ENCODE data around the gene KRTAP9-1.
"Not testable (repeated sequence)": the region's sequence is repeated elsewhere in the genome, so short reads cannot be mapped to it uniquely, and the experiment has no call there.

KRTAP9-1 gene, protein sequence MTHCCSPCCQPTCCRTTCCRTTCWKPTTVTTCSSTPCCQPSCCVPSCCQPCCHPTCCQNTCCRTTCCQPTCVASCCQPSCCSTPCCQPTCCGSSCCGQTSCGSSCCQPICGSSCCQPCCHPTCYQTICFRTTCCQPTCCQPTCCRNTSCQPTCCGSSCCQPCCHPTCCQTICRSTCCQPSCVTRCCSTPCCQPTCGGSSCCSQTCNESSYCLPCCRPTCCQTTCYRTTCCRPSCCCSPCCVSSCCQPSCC

DNA sequence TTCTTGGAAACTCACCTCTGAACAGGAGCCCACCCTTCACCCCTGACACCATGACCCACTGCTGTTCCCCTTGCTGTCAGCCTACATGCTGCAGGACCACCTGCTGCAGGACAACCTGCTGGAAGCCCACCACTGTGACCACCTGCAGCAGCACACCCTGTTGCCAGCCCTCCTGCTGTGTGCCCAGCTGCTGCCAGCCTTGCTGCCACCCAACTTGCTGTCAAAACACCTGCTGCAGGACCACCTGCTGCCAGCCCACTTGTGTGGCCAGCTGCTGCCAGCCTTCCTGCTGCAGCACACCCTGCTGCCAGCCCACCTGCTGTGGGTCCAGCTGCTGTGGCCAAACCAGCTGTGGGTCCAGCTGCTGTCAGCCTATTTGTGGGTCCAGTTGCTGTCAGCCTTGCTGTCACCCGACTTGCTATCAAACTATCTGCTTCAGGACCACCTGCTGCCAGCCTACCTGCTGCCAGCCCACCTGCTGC, at the start of gene KRTAP9-1:
TSS of gene KRTAP9-1 (plus strand) at position 51 of the 482 bp plus-strand sequence. CDS start at position 51, 0 bp downstream.
- DNase-seq = not testable (repeated sequence)

DNA sequence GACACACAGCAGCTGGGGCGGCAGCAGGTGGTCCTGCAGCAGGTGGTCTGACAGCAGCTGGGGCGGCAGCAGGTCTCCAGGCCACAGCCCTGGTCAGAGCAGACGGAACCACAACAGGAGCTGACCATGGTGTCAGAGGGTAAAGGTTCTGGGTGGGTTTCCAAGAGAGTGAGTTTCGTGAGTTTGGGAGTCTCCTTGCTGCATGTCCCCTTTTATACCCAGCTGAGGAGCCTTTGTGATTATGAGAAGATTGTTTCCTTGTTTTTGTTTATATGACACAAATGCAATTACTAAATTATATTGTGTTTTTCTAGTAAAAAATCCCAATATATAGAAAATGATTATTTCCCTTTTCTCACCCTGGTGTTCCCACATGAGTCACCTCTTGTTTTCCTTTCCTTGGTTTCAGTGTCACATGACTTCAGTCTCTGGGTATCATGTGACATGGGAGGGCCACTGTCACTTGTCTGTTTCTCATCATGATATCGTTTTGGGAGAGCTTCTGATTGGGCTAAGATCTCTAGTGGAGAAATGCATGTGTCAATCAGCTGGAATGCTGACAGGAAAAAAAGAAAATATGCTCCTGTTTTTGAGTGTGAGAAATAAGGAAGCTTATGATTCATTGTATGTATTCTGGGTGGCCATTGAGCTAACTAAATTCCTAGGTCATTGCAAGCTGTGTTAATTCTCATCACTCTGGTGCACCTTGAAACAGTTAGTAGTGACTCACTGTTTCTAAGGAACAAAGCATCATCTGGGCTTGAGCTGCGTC, 49.1 kb upstream of the KRTAP9-1 start, which contains the start of gene KRTAP4-6:
TSS of gene KRTAP4-6 (minus strand) at position 185 of the 772 bp plus-strand sequence. CDS start at position 128, 57 bp downstream.
- DNase-seq = no peak

DNA sequence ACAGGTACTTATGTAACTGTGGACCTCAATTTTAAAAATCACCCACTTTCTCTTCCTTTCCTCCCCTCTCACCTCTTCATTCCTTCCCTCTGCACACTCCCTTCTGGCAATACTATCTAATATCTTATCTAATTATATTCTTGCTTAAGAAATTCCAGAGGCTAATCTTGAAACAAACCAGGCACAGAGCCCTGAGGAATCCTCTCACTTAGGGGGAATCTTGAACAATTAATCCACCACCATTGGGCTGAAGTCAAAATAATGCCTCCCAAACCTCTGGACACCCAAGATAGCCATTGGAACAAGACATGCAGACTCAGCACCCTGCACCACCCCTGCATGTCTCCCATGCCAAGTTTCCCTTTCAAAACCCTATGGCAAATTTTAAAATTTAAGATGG, 48.3 kb upstream of the KRTAP9-1 start:
- no peak for DNase-seq

DNA sequence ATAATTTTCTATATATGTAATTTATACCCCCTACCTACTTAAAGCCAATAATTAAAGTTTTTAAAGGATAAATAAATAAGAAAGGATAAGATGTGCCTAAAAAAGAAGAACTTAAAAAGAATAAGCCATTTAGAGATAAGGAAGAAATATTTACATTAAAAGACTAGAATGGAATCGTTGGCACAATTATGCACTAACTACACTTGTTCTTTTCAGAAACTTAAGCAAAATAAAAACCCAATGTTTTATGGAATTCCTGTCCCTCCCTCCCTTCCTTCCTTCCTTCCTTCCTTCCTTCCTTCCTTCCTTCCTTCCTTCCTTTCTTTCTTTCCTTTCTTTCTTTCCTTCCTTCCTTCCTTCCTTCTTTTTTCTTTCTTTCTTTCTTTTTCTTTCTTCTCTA, 44.8 kb upstream of the KRTAP9-1 start:
- no peak for DNase-seq

DNA sequence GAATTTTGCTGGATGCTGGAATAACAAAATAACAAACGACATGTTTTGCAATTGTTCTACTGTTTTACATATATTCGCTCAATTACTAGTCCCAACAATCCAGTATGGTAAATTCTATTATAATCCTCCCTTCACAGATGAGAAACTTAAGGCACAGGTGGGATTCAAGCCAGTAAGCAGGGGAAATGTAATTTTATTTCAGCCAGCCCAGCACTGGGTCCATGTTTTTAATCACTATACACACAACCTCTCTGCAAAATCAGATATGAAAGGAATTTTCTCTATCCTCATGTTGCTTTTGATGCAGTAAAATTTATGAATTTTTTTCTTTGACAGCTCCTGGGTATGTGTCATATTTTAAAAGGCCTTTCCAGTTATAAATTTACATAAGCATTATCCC, 44.4 kb upstream of the KRTAP9-1 start:
- DNase-seq = no peak

DNA sequence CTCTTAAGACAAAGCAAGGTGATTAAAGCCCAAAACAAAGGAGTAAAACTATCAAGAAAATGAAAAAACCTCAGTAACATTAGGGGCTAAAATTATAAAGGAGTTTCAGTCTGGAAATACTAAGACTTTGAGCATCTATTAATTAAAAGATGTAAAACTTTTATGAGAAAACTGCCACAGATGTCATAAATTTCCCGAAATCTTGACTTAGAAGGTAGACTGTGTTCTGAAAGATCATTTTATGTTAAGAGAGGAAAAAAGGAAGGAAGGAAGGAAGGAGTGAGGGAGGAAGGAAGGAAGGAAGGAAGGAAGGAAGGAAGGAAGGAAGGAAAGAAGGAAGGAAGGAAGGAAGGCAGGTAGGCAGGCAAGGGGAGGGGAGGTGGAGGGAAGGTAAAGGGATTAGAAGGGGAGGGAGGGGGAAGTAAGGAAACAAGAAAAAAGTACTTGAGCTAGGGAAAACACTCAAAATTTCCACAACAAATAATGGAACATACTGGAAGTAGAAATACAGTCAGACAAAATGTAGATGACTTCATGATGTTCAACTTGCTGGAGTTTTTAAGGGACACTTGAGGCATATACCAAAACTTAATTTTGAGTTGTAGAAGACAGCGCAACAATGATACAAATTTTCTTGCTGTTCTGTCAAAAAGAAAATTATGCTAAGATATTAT, 42.0 kb upstream of the KRTAP9-1 start:
- DNase-seq = no peak

DNA sequence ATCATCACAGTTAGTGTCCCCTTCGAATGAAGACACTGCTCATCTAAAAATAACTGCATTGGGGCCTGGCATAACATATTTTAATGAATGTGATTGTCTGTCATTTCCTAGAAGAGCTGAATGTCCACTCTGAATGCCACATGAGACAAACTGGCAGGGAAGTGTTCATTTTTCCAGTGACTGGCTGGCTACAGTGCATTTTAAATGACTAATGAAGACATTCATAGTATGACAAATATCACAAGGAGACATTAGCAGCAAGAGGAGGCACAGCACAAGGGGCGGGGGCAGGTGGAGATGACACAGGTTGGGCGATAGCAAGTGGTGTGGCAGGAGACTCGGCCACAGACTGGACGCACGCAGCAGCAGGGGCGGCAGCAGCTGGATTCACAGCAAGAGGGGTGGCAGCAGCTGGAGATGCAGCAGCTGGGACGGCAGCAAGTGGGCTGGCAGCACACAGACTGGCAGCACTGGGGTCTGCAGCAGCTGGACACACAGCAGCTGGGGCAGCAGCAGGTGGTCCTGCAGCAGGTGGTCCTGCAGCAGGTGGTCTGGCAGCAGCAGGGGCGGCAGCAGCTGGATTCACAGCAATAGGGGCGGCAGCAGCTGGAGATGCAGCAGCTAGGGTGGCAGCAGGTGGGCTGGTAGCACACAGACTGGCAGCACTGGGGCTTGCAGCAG, 40.6 kb upstream of the KRTAP9-1 start:
- not testable (repeated sequence) for DNase-seq

DNA sequence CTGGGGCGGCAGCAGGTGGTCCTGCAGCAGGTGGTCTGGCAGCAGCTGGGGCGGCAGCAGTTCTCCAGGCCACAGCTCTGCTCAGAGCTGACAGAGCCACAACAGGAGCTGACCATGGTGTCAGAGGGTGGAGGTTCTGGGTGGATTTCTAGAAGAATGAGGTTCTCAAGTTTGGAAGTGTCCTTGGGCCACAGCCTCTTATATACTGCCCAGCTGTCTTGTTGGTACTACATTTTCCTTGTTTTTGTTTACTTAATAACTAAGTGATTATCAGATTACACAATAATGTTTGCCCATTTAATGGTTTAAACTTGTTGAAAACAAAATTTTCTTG, 40.1 kb upstream of the KRTAP9-1 start, which contains the start of gene KRTAP4-5:
TSS of gene KRTAP4-5 (minus strand) at position 174 of the 334 bp plus-strand sequence. CDS start at position 116, 58 bp downstream.
- DNase-seq = no peak

DNA sequence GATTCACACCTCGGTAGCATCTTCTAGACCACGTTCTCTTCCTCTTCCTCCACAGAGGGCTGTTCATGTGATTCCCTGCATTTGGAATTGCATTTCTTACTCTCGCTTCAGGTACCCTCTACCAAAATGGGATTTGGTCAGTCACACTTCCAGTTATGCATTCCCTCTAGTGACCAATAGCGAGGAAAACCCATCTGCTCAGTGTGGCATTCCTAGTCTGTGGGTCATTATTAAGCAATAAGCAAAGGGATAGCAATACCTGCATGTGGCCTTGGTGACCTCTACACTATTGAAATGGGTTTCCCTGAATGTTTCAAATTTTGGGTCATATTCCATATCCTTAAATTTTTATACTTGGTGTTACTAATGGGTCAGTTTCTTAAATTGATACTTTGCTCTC, 39.7 kb upstream of the KRTAP9-1 start:
- DNase-seq = no peak

DNA sequence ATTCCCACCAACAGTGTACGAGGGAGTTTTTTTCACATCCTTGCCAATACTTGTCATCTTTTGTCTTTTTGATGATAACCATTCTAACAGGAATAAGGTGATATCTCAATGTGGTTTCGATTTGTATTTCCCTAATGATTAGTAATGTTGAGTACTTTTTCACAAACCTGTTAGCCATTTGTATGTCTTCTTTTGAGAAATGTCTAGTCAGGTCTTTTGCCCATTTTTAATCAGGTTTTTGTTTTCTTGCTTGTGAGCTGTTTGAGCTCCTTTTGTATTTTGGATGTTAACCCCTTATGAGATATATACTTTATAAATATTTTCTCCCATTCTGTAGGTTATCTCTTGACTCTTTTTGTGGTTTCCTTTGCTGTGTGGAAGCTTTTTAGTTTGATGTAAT, 38.2 kb upstream of the KRTAP9-1 start:
- DNase-seq = no peak

DNA sequence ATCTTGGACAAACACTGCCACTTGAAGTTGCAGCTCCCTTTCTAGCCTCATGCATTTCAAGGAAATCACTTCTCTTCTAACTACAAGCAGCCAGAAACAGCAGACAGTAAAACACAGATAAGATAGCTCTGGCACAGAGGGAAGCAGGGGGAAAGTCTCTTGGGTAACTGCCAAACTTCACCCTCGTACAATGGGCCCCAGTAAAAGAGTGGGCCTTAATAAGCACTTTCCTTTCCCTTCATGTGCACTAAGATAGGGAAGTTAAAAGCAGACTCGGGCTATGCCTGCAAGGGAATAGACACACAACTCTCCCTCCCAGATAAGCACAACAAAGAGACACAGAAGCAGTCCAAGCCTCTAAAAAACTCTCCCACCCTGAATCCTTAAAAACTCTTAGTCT, 35.8 kb upstream of the KRTAP9-1 start:
- DNase-seq = no peak

DNA sequence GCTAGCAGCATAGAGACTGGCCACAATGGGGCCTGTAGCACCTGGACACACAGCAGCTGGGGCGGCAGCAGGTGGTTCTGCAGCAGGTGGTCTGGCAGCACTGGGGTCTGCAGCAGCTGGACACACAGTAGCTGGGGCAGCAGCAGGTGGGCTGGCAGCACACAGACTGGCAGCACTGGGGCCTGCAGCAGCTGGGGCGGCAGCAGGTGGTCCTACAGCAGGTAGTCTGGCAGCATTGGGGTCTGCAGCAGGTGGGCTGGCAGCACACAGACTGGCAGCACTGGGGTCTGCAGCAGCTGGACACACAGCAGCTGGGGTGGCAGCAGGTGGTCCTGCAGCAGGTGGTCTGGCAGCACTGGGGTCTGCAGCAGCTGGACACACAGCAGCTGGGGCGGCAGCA, 29.5 kb upstream of the KRTAP9-1 start:
- not testable (repeated sequence) for DNase-seq

DNA sequence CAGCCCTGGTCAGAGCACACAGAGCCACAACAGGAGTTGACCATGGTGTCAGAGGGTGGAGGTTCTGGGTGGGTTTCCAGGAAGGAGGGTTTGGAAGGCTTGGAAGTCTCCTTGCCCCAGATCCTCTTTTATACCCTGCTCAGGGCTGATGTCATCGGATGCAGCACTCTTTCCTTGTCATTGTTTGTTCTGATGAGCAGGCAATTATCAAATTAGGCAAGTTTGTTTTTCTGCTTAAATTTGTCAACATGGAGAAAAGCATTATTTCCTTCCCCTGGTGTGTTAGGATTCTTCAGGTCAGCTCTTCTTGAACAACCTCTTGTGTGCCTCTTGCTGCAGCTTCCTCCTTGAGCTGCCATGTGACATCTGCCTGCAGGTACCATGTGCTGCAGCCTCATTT, 29.0 kb upstream of the KRTAP9-1 start, which contains the start of gene KRTAP4-4:
TSS of gene KRTAP4-4 (minus strand) at position 101 of the 400 bp plus-strand sequence. CDS start at position 44, 57 bp downstream.
- no peak for DNase-seq

DNA sequence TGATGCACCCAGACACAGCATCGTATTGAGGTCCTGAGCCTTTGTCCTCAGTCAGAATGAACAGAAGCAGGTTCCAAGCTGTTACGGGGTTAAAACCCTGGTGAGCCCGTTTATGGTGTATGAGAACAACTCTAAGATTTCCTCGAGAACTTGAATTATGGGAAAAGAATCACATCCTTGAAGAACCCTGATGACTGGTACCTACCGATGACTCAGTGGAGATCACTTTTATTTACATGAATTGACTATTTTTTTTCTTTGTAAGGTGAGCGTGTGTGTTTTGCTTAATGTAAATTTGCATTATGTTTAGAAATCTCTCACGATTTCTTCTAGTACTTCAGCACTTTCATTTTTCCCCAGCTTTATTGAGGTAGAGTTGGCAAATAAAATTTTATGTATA, 25.9 kb upstream of the KRTAP9-1 start:
- DNase-seq = no peak

DNA sequence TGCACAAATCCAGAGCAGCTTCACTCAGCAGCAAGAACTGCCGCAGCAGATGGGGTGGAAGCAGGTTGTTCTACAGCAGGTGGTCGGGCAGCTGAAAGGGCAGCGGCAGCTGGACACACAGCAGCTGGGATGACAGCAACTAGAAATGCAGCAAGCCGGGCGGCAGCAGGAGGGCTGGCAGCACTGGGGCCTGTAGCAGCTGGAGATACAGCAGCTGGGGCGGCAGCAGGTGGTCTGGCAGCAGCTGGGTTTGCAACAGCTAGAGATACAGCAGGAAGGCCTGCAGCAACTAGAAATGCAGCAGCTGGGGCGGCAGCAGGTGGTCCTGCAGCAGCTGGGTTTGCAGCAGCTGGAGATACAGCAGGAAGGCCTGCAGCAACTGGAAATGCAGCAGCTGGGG, 22.1 kb upstream of the KRTAP9-1 start:
- no peak for DNase-seq

DNA sequence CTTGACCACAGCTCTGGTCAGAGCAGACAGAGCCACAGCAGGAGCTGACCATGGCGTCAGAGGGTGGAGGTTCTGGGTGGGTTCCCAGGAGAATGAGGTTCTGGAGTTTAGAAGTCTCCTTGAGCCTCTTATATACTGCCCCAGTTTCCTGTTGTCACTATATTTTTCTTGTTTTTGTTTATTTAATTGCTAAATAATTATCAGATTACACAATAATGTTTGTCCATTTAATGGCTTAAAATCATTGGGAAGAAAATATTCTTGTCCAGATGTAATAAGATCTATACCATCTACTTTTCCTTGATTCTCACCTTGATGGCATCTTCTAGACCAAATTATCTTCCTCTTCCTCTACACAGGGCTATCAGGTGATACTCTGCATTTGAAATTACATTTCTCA, 21.6 kb upstream of the KRTAP9-1 start, which contains the start of gene KRTAP4-3:
TSS of gene KRTAP4-3 (minus strand) at position 101 of the 400 bp plus-strand sequence. CDS start at position 52, 49 bp downstream.
- no peak for DNase-seq

DNA sequence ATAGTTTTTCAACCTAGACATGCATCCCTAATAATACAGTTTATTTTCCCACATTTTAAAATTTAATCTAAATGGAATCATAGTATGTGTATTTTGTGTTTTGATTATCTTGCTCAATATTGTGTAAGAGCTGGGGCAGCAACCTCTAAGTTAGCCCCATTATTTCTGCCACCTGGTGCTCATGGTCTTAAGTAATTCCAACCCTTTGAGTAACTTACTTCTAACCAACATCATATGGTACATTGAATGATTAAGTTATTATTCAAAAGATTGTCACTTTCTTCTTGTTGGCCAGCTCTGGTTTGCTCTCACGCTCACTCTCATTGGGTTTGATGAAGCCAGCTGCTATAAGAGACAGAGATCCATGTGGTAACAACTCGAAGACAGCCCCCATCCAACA, 17.8 kb upstream of the KRTAP9-1 start:
- no peak for DNase-seq

DNA sequence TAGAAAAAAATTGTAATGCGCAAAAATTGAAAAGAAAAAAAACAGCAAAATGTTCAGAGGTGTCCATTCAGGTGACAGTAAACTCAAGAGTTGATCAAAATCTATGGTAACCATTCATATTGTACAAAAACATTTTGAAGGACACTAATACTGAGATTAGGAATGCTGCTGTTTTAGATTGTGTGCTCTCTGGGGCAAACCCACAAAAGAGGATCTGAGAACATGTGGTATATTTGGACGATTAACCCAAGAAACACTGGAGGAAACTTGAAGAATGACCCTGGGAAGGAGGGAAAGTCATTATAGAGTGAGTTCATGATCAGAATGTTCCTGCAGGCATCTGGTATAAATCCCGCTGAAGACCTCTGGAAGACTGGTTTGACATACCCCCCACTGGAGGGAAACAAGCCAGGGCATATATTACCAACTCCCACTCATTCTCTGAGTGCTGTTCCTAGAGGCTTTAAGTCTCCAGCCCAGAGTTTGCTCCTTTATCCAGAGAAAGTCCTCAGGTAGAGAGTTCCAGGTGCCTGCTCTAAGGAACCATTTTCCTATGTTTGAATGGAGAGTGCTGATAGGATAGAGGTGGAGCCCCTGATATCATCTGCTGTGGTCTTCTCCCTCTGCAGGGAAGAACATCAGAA, 12.8 kb upstream of the KRTAP9-1 start:
- no peak for DNase-seq

DNA sequence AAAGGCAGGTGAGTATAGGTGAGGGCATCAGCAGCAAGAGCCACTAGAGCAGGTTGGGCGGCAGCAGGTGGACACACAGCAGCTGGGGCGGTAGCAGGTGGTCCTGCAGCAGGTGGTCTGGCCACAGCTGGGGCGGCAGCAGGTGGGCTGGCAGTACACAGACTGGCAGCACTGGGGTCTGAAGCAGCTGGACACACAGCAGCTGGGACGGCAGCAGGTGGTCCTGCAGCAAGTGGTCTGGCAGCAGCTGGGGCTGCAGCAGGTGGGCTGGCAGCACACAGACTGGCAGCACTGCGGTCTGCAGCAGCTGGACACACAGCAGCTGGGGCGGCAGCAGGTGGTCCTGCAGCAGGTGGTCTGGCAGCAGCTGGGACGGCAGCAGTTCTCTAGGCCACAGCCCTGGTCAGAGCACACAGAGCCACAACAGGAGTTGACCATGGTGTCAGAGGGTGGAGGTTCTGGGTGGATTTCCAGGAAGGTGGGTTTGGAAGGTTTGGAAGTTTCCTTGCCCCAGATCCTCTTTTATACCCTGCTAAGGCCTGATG, 11.9 kb upstream of the KRTAP9-1 start, which contains the start of gene KRTAP4-2:
TSS of gene KRTAP4-2 (minus strand) at position 495 of the 545 bp plus-strand sequence. CDS start at position 438, 57 bp downstream.
- no peak for DNase-seq

DNA sequence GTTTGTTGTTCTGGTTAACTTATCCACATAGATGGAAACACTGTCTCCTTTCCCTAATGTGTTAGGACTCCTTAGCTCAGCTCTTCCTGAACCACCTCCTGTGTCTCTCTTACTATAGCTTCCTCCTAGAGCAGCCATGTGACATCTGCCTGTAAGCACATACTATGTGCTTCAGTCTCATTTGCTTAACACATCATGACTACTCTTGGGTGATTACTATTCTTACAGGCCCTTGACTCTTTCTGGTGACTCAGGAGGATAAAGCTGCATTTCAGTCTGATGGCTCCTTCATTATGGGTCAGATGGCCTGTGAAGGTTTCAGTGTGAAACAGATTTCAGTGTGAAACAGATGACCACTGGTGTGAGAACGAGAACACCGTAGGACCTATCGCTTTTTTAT, 11.3 kb upstream of the KRTAP9-1 start:
- DNase-seq = no peak

DNA sequence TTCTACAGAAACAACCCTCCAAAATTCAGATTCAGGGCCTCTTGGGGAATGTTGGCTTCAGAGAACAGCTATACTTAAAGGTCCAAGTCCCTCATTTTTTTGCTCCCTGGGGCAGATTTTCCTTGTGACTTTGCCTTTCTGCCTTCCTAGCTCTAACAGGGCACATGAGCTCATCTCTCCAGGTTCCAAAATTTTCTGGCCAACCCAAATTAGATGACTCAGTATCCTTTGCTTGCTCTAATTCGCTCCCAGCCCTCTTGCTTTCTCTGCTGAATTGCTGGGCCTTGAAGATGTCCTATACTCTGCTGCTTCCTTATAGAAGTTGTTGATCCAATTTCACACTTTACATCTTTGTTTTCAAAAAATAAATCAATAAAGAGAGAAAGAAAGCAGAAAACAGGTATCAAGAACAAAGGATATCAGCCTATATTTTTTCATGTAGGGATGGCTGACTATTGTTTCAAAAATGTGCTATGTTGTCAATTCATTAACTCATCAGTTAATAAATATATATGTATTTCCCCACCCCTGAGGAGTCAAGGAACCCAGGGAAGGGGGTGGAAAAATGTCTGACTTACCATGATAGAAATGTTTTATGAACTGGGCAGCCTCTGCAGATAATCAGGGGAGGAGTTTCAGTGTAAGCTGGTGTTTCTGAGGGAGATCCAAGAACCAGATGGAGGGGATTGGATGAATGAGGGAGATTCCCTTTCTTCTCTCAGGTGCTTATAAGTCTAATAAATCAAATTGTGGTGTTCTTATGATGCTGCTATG, 10.7 kb upstream of the KRTAP9-1 start:
- no peak for DNase-seq

All from NCI-H187 (cell line).